Neutrophil (primary cell): ENCODE measurements around the gene PIGC.

Experiments used
- H3K27ac ChIP-seq: fragments of 200-600 bp; sonication (generic); 2 replicates; pipeline ENCODE4 v1.5.1; 2016; ENCODE audit warnings: mild to moderate bottlenecking, moderate library complexity
- H3K27me3 ChIP-seq: fragments of 200-600 bp; sonication (generic); 2 replicates; pipeline ENCODE4 v1.6.0; 2016; ENCODE audit warnings: mild to moderate bottlenecking
- H3K36me3 ChIP-seq: fragments of 200-600 bp; sonication (generic); 2 replicates; pipeline ENCODE4 v1.5.1; 2017
- H3K4me1 ChIP-seq, 2 experiments: fragments of 200-600 bp in 1 of 2; sonication (generic) in 1 of 2; 1 replicate in 1 of 2; 2 replicates in 1 of 2; pipeline versions ENCODE4 v1.5.1 to v1.6.1; 2013 to 2016; ENCODE audit warnings: low read depth in 1 of 2, low read length in 1 of 2, mild to moderate bottlenecking in 1 of 2, moderate library complexity in 1 of 2; ENCODE audit not compliant: control insufficient read depth in 1 of 2, insufficient read depth in 1 of 2
- H3K4me3 ChIP-seq, 2 experiments: fragments of 200-600 bp in 1 of 2; sonication (generic) in 1 of 2; 1 replicate in 1 of 2; 2 replicates in 1 of 2; pipeline ENCODE4 v1.5.1; 2013 to 2016; ENCODE audit warnings: low read depth in 1 of 2, low read length in 1 of 2, mild to moderate bottlenecking in 1 of 2, moderate library complexity in 1 of 2
- H3K9me3 ChIP-seq: fragments of 200-600 bp; sonication (generic); 2 replicates; pipeline ENCODE4 v1.5.1; 2016
- CTCF ChIP-seq: fragments of 200-600 bp; sonication (generic); IDR thresholded peaks from 2 replicates; pipeline ENCODE4 v1.5.1; 2016; ENCODE audit warnings: antibody characterized with exemption

The PIGC gene

DNA sequence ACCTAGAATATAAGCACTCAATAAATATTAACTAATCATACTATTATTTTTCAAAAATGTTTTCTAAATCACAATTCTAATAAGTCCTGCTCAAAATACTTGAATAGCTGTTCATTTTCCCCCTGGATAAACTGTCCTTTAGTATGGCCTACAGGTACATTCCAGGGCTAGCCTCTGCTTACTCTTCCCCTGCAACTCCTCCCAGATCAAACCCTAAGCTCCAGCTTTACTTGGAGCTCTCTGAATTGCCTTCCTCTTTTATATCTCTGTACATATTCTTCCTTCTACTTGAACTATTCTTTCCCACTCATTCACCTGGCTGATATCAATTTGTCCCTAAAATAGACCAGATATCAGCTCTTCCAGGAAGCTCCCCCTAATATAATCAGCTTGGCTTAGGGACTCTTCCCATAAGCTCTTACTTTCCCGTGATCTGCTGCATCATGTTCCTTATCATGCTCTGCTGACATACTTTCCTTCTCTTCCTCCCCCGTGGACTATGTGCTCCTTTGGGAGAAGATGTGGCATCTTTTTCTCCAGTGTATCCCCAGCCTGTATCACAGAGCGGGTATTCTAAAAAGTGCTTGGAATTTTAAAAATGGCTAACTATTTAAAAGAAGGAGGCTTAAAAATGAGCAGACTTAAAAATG is 43.1 kb upstream of the PIGC start:
- no peak for TF ChIP-seq CTCF
- H3K27me3 ChIP-seq = no peaks in the 10 kb centered on the region
- no peaks in the 10 kb centered on the region for H3K9me3 ChIP-seq
- H3K4me3 ChIP-seq = no peak overlapping the region
- peaks cover 7 to 30% of the 10 kb centered on the region in 2 experiments for H3K4me1 ChIP-seq
- H3K27ac ChIP-seq = no peak overlapping the region
- no peaks in the 10 kb centered on the region for H3K36me3 ChIP-seq

DNA sequence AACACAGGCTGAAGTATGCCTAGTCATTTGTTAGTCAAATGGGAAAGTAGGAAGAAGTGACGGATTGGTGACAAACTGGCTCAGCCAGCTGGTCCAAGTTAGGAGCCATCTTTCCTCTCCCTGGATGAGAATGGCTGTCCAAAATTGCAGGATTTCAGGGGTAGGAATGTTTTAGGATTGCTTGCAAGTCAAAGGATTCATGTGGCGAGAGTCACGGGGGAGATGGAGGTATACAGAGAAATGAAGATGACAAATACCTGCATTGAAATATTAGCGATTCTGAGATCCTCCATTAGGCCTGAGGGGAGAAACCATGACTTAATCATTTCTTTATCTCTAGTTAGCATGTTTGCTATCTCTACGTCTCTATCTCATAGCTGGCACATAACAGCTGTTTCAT is 41.8 kb upstream of the PIGC start:
- no peak for TF ChIP-seq CTCF
- H3K27ac ChIP-seq = no peak overlapping the region
- no peaks in the 10 kb centered on the region for H3K27me3 ChIP-seq
- H3K9me3 ChIP-seq = no peaks in the 10 kb centered on the region
- H3K4me3 ChIP-seq = no peak overlapping the region
- no peaks in the 10 kb centered on the region for H3K36me3 ChIP-seq
- peaks cover 7 to 29% of the 10 kb centered on the region in 2 experiments for H3K4me1 ChIP-seq

- Histone ChIP-seq H3K9me3 (no peaks in the 10 kb centered on the region), H3K4me3 (no peak overlapping the region), H3K27me3 (no peaks in the 10 kb centered on the region), H3K36me3 (no peaks in the 10 kb centered on the region), H3K27ac (peak overlapping the region; percentile 34), H3K4me1 (peaks cover 6 to 21% of the 10 kb centered on the region in 2 experiments)
- TF ChIP-seq CTCF = no peak
These were observed 40.4 kb upstream of the PIGC start for GRCh38 chr1:172484252-172484651.

- no peaks in the 10 kb centered on the region for H3K27me3 ChIP-seq
- no peak overlapping the region for H3K4me3 ChIP-seq
- TF ChIP-seq CTCF = no peak
- H3K4me1 ChIP-seq = peaks cover 5 to 21% of the 10 kb centered on the region in 2 experiments
- H3K9me3 ChIP-seq = no peaks in the 10 kb centered on the region
- H3K27ac ChIP-seq = no peak overlapping the region
- H3K36me3 ChIP-seq = no peaks in the 10 kb centered on the region
These were observed 39.6 kb upstream of the PIGC start for GRCh38 chr1:172483448-172483847.

- Histone ChIP-seq H3K4me3 (no peak overlapping the region), H3K27me3 (no peaks in the 10 kb centered on the region), H3K4me1 (peaks cover 5 to 15% of the 10 kb centered on the region in 2 experiments), H3K9me3 (no peaks in the 10 kb centered on the region), H3K27ac (no peak overlapping the region), H3K36me3 (no peaks in the 10 kb centered on the region)
- TF ChIP-seq CTCF = no peak
These were observed 38.2 kb upstream of the PIGC start for GRCh38 chr1:172482044-172482443.
